SU-DHL-6 (cell line): ENCODE measurements around the gene ZNF644.

Experiments
- H2AFZ ChIP-seq: fragments of 200-600 bp; sonication (generic); 2 replicates; pipeline ENCODE4 v1.6.1; 2014; ENCODE audit warnings: low read depth, mild to moderate bottlenecking, moderate library complexity, mixed read lengths, antibody characterized with exemption, low read length; ENCODE audit not compliant: severe bottlenecking
- H3F3A ChIP-seq: fragments of 200-600 bp; shearing (Covaris generic); 2 replicates; pipeline ENCODE4 v1.6.0; 2016; ENCODE audit warnings: antibody characterized with exemption, mild to moderate bottlenecking; ENCODE audit not compliant: insufficient read depth
- H3K27ac ChIP-seq: fragments of 200-600 bp; sonication (generic); 2 replicates; pipeline ENCODE4 v1.5.1; 2016; ENCODE audit warnings: low read depth, mild to moderate bottlenecking, low read length, moderate library complexity, mixed read lengths
- H3K27me3 ChIP-seq: fragments of 200-600 bp; sonication (generic), shearing (Covaris generic); 2 replicates; pipeline ENCODE4 v1.6.0; 2014; ENCODE audit warnings: mild to moderate bottlenecking, low read length
- H3K36me3 ChIP-seq: fragments of 200-600 bp; sonication (generic); 2 replicates; pipeline ENCODE4 v1.6.1; 2014; ENCODE audit warnings: mild to moderate bottlenecking, low read length, mixed read lengths
- H3K4me2 ChIP-seq: fragments of 300-600, 200-600 bp; shearing (Covaris generic), sonication (generic); 2 replicates; pipeline ENCODE4 v1.6.0; 2014; ENCODE audit warnings: low read length, low read depth, mild to moderate bottlenecking; ENCODE audit not compliant: poor library complexity, severe bottlenecking
- H3K4me3 ChIP-seq: fragments of 200-600 bp; sonication (generic); 2 replicates; pipeline ENCODE4 v1.5.1; 2014; ENCODE audit warnings: antibody characterized with exemption, low read length, mild to moderate bottlenecking, mixed read lengths; ENCODE audit not compliant: insufficient read depth, poor library complexity, severe bottlenecking
- H3K79me2 ChIP-seq: fragments of 200-600 bp; sonication (generic); 2 replicates; pipeline ENCODE4 v1.6.1; 2014; ENCODE audit warnings: mild to moderate bottlenecking, low read length, moderate library complexity; ENCODE audit not compliant: insufficient read depth
- H3K9ac ChIP-seq: fragments of 200-600 bp; sonication (generic); 2 replicates; pipeline ENCODE4 v1.7.0; 2014; ENCODE audit warnings: mild to moderate bottlenecking, low read length
- H3K9me2 ChIP-seq: fragments of 200-600 bp; sonication (generic); replicated peaks from 2 replicates; pipeline ENCODE4 v1.6.1; 2014; ENCODE audit warnings: low read length; ENCODE audit not compliant: insufficient read depth
- H3K9me3 ChIP-seq: fragments of 200-600 bp; sonication (generic); 2 replicates; pipeline ENCODE4 v1.6.1; 2014; ENCODE audit warnings: low read length, mixed read lengths; ENCODE audit not compliant: insufficient read depth
- H4K20me1 ChIP-seq: fragments of 200-600 bp; sonication (generic); 2 replicates; pipeline ENCODE4 v1.6.1; 2014; ENCODE audit warnings: low read depth, mild to moderate bottlenecking, antibody characterized with exemption, low read length, moderate library complexity, mixed read lengths
- EZH2phosphoT487 ChIP-seq: fragments of 200-600 bp; sonication (generic), shearing (Covaris generic); conservative IDR thresholded peaks from 2 replicates; pipeline ENCODE4 v1.6.1; 2018; ENCODE audit warnings: mild to moderate bottlenecking, antibody characterized with exemption, low read length, moderate library complexity, mixed read lengths
- TF ChIP-seq, protein P1 (sequence below): fragments of 200-600 bp; sonication (generic); IDR thresholded peaks from one replicate; pipeline ENCODE4 v1.5.1; 2017; ENCODE audit warnings: antibody characterized with exemption, mild to moderate bottlenecking, low read length, moderate library complexity; ENCODE audit not compliant: insufficient read depth, poor library complexity, severe bottlenecking

ZNF644 gene

GRCh38 chr1:90990779-90991178 lies 31.1 kb downstream of the ZNF644 start:
- no peaks in the 10 kb centered on the region for H3K9me2 ChIP-seq
- H3F3A ChIP-seq: 0 out of 2 replicates have a peak, but pooled peaks cover 7% of the 10 kb centered on the region
- no peak overlapping the region for H3K4me3 ChIP-seq
- H3K27ac ChIP-seq: no peak overlapping the region
- H4K20me1 ChIP-seq: peaks cover 34% of the 10 kb centered on the region
- no peak for TF ChIP-seq EZH2phosphoT487
- H3K36me3 ChIP-seq: peaks cover 33% of the 10 kb centered on the region
- no peaks in the 10 kb centered on the region for H3K27me3 ChIP-seq
- H3K9me3 ChIP-seq: peaks cover 8% of the 10 kb centered on the region; the same call in 1 of the 2 replicates
- no peak overlapping the region for H3K4me2 ChIP-seq
- no peak overlapping the region for H2AFZ ChIP-seq
- H3K9ac ChIP-seq: no peak overlapping the region
- peaks cover 100% of the 10 kb centered on the region for H3K79me2 ChIP-seq

DNA sequence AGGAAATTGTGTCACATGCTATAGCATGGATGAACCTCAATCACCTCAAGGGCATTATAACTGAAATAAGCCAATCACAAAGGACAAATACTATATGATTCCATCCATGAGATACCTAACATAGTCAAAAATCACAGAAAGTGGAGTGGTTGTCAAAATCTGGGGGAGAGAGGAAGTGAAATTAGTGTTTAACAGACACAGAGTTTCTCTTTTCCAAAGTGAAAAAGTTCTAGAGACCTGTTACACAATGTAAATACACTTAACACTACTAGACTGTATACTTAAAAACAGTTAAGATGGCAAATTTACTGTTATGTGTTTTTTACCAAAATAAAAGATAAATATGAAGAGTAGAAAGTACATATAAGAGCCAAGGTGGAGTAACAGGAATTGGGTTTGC lies 31.8 kb downstream of the ZNF644 start:
- H3K36me3 ChIP-seq: peaks cover 33% of the 10 kb centered on the region
- no peak overlapping the region for H3K4me2 ChIP-seq
- H4K20me1 ChIP-seq: peaks cover 34% of the 10 kb centered on the region
- peaks cover 8% of the 10 kb centered on the region; the same call in 1 of the 2 replicates for H3K9me3 ChIP-seq
- peaks cover 100% of the 10 kb centered on the region for H3K79me2 ChIP-seq
- 0 out of 2 replicates have a peak, but pooled peaks cover 7% of the 10 kb centered on the region for H3F3A ChIP-seq
- H2AFZ ChIP-seq: no peak overlapping the region
- no peak overlapping the region for H3K9ac ChIP-seq
- no peak overlapping the region for H3K4me3 ChIP-seq
- H3K27me3 ChIP-seq: no peaks in the 10 kb centered on the region
- H3K27ac ChIP-seq: no peak overlapping the region
- no peaks in the 10 kb centered on the region for H3K9me2 ChIP-seq
- TF ChIP-seq, protein P1, sequence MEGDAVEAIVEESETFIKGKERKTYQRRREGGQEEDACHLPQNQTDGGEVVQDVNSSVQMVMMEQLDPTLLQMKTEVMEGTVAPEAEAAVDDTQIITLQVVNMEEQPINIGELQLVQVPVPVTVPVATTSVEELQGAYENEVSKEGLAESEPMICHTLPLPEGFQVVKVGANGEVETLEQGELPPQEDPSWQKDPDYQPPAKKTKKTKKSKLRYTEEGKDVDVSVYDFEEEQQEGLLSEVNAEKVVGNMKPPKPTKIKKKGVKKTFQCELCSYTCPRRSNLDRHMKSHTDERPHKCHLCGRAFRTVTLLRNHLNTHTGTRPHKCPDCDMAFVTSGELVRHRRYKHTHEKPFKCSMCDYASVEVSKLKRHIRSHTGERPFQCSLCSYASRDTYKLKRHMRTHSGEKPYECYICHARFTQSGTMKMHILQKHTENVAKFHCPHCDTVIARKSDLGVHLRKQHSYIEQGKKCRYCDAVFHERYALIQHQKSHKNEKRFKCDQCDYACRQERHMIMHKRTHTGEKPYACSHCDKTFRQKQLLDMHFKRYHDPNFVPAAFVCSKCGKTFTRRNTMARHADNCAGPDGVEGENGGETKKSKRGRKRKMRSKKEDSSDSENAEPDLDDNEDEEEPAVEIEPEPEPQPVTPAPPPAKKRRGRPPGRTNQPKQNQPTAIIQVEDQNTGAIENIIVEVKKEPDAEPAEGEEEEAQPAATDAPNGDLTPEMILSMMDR: no peak
- TF ChIP-seq EZH2phosphoT487: no peak

DNA sequence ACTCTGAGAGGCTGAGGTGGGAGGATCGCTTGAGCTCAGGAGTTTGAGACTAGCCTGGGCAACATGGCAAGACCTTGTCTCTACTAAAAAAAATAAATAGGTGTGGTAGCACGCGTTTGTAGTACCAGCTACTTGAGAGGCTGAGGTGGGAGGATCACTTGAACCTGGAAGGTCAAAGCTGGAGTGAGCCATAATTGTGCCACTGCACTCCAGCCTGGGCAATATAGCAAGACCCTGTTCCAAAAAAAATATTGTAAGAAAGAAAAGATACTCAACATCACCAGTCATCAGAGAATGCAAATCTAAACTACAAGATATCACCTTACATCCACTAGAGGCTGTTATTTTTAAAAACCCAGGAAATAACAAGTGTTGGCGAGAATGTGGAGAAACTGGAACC lies 32.5 kb downstream of the ZNF644 start:
- Histone ChIP-seq H3K9ac (no peak overlapping the region), H3F3A (0 out of 2 replicates have a peak, but pooled peaks cover 7% of the 10 kb centered on the region), H4K20me1 (peaks cover 29% of the 10 kb centered on the region), H3K79me2 (peaks cover 100% of the 10 kb centered on the region), H3K9me2 (no peaks in the 10 kb centered on the region), H3K27me3 (no peaks in the 10 kb centered on the region), H3K9me3 (peaks cover 8% of the 10 kb centered on the region; the same call in 1 of the 2 replicates), H3K27ac (no peak overlapping the region), H3K36me3 (peaks cover 33% of the 10 kb centered on the region), H3K4me3 (no peak overlapping the region), H3K4me2 (no peak overlapping the region), H2AFZ (no peak overlapping the region)
- TF ChIP-seq EZH2phosphoT487: no peak

GRCh38 chr1:90987841-90988240 lies 34.0 kb downstream of the ZNF644 start:
- H3K36me3 ChIP-seq: peaks cover 33% of the 10 kb centered on the region
- no peak overlapping the region for H3K9ac ChIP-seq
- H3K4me2 ChIP-seq: peak overlapping the region; percentile 4
- no peak overlapping the region for H3K4me3 ChIP-seq
- no peak overlapping the region for H3K27ac ChIP-seq
- no peak overlapping the region for H2AFZ ChIP-seq
- H3K27me3 ChIP-seq: no peaks in the 10 kb centered on the region
- H3K9me3 ChIP-seq: peaks cover 8% of the 10 kb centered on the region; the same call in 1 of the 2 replicates
- no peaks in the 10 kb centered on the region for H3K9me2 ChIP-seq
- 0 out of 2 replicates have a peak, but pooled peaks cover 7% of the 10 kb centered on the region for H3F3A ChIP-seq
- TF ChIP-seq, protein P1: no peak
- TF ChIP-seq EZH2phosphoT487: no peak
- peaks cover 31% of the 10 kb centered on the region for H4K20me1 ChIP-seq
- peaks cover 100% of the 10 kb centered on the region for H3K79me2 ChIP-seq
